CD1c-positive myeloid dendritic cell (primary cell): ENCODE measurements around the gene SH3BP2.

Source experiments
- DNase-seq: peaks from one replicate; pipeline ENCODE4 v3.0.0-alpha.2; 2016; ENCODE audit errors: extremely low spot score

Gene SH3BP2

DNA sequence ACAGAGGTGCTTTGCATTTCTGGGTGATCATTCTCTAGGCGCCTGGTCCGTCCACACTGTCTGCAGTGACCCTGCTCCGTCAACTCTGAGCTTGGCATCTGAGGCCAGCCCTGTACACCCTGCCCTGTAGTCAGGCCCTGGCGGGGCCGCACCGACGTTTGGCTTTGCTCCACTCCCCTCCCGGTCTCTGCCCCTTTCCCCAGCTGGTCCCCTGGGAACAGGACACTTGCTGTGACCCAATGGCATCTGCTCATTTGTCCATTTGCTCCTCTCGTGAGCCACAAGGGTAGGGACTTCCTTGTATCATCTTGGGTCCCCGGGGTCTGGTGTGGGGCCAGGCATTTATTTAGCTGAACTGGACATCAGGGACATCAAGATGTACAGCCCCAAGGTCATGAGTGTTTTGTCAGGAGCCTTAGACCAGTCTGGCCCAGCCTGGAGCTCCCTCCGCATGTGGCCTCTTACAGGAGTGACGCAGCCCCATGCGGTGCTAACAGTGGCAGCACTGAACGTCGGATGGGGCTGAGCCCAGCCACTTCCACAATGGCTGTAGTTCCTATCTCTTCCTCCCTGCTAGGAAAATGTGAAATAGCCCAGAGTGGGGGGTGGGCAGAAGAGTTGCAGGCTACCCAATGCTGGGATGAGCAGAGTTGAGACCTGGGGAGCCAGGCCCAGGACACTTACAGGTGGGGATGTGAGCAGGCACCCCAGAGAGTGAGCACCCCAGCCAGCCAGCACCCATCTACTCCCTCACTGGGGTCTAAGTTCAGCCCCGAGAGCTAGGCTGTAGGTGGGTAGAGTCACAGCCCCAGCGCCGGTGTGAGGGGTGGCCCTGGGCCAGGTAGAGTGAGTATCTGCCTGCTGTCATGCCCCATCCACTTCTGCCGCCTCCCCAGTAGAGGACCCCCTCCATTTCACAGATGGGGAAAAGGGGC, 2.0 kb upstream of the SH3BP2 start:
- peak; percentile 72 for DNase-seq

DNA sequence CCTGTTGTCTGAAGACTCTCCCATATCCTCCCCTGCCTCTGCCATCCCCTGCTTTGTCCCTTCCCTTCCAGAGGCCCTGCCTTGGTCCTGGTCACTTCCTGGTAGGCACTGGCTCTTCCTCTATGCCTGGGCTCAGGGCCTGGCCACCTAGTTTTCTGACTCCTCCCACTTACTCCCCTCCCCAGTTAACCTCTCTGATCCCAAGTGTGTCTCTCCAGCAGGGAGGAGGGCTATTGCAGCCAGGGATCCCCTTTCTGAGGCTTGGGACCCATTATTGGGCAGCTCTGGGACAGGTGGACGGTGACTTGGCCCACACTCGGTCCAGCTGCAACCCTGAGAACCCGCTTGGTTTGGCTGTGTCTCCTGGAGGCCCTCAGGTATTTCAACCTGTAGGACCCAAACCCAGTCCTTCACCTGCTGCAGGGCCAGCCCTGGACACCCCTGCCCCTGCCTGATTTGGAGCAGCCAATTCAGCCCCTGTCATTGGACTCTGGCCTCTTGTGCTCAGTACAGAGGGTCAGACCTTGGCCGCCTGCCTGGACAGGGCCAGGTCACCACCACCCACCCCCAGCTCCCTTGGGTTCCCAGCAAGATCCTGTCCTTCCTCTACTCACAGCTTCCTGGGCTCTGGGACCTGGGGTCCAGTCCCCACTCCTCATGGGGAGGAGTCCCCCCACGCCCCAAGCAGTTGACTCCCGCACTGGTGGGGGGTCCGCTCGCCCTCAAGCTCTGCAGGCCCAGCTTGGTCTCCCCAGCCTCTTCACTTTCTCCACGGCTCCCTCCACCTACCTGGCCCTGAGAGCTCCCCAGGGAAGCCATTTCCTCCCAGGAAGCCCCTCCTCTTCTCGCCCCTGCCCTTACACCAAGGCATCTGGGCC, 1.1 kb upstream of the SH3BP2 start:
- no peak for DNase-seq

DNA sequence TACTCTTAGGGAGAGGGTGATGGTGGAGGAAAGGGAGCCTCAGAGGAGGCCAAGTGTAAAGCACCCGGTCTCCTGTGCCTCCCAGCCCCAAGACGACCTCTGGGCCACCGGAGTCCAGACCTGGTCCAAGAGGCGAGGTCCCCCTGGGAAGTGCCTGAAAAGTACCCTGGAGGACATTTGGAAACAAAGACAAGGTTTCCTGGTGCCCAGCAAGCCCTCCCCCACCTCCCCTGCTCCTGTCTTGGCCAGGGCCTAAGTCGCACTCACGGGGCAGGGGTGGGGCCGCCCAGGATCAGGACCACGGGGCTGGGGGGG, 532 bp upstream of the SH3BP2 start:
- no peak for DNase-seq

DNA sequence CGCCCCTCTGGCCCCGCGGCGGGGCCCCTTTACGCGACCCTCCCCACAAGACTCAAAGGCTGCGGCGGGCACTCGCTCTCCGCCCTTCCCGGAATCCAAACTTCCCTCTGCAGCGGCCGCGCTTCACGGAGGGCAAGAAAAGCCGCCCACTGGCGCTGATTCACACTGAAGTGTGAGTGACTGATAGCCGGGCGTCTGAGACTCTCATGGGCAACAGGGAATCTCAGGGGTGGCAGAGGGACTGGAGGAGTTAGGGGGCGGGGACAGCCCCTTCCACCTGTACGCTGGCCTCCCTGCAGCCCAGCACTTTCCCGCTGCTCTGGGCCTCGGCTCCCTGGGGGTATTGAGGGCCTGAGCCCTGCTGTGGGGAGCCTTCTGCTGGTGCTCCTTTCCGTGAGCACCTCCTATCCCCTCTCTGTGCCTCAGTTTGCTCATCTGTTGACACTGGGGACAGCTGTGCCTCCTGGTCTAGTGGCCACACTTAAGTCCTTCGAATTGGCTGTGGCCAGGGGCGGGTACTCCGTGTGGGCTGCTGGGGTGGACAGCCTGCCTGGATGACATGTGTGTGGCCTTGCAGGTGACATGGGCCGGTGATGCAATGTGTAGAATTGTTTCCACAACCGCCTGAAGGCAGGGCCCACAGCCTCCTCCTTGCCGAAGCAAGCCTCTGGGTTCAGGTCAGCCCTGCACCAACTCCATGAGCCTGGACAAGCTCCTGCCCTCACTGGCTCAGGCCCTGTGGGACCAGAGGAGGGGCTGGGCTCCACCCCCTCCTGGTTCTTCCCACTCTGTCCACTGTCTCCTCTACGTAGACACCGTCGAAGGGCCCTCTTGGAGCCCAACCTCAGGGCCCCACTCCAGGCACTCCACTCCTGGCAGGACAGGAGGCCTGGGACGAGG, 951 bp downstream of the SH3BP2 start:
- peak; percentile 91 for DNase-seq

DNA sequence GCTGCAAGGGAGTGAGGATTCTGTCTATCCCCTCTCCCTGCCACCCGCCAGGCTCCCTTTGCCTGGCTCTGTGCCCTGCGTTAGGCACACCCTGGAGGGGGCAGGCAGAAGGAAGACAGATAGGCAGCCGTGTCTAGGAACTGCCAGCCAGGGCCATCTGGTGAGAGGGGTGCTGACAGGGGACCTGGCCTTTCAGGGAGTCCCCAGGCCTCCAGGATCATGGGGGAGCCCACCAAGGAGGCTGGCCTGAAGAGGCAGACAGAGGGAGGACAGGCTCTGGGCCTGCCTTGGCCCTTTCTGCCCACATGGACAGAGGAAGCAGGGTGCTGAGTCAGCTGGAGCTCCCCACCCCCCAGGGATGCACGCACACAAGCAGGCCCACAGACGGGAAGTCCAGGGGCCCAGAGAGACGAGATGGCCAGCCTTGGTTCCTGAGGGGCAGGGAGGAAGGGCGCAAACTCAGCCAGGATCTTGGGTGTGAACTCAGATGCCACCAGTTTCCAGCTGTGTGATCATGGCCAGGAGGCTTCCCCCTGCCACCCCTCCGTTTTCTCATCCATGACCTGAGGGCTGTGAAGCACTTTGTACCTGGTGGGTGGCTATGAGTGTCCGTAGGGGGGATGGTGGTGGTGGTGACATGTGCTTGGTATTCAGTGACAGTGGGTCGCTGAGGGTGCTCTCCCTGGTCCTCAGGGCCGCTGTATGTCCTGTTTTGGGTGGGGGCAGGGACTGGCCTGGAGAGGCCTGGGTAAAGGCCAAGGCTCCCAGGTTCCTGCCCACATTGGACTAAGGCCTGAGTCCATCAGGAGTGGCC, 1.8 kb downstream of the SH3BP2 start:
- peak; percentile 78 for DNase-seq

DNA sequence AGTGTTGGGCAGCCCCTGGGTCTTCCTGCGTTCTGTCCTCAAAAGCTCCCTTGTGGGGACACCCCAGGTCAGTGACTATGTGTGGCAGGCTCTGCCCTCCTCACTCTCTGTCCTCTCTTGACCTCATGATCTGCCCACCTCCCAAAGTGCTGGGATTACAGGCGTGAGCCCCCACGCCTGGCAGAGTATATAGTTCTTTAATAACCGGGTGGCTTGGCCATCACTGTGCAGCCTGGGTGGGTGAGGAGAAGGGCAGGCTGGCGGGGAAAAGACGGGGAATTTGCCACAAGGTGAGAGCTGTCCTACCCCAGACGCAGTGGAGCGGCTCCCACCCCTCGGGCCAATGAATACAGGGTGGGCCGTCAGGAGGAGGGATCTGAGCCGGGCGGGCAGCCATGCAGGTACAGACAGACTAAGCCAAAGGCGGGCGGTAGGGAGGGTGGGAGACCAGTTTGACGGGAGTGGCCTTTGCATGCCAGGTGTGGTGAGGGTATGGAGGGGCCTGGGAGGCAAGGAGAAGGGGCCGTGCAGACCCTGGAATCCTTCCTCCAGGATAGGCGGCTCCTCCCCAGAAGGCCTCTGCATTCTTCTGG, 2.5 kb downstream of the SH3BP2 start:
- no peak for DNase-seq

DNA sequence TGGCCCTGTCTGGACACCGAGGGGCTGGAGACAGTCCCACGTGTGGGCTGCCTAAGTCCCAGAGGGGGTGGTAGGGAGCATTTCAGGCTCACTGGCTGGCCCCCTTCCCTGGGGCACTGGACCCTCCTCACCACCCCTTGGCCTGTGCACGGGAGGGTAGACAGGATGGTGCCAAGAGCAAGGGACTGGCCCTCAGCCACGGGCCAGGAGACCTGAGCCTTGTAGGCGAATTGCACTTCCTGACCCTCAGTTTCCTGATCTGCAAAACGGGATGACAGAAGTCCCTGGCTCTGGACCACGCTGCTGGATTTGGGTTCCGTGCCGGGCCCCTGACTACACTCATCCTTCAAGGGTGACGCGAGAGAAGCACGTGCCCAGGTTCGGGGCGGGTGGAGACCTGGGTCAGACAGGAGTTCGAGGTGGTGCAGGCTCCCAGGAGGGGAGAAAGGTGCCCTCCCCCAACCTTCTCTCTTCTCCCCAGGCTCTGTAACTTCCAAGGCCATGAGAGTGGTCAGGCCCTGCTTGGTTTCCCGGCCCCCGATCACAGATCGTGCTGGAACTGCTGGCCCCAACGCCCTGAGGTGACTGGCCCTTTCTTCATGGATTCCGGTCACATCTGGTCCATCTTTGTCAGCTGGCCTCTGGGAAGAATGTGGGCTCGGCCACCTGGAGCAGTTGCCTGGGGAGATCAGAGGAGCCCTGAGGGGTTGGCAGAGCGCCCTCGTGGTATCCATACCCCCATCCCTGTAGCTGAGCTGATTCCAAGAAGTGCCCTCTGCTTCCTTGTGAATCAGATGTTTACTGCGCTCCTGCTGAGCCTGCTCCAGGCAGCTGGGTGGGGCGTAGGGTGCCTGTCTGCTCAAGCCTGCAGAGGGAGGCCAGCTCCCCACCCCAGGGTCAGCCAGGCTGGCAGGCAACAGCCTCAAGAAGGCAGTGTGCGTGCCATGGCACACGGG, 3.3 kb downstream of the SH3BP2 start:
- no peak for DNase-seq

DNA sequence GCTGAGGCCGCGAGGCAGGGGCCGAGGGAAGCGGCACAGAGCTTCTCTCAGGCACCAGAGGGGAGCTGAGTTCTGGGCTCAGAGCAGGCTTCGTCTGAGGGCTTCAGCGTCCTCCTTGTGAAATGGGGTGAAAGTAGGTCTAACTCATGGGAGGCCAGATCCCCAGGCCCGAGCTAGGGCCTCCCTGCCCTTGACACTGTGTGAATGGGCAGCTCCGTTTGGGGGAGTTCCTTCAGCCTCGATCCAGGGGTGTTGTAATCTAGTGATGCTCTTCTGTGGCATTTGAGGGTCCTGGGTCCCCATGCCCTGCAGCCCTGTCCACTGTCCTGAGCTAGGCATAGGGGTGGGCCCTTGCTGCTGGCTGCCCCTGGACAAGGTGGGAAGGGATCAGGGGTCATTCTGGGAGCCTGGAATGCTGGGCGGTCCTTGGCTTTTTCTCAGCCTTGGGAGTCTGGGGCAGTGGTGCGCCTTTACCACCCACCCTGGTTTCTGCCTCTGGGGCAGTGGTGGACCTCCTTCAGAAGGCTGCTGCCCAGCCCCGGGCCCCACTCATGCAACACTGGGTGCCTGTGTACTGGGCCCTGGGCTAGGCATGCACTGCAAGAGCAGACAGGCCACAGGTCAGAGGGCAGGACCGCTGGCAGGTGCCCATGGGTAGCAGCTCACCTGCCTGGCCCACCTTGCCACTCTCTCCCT, 4.1 kb downstream of the SH3BP2 start:
- DNase-seq = no peak

DNA sequence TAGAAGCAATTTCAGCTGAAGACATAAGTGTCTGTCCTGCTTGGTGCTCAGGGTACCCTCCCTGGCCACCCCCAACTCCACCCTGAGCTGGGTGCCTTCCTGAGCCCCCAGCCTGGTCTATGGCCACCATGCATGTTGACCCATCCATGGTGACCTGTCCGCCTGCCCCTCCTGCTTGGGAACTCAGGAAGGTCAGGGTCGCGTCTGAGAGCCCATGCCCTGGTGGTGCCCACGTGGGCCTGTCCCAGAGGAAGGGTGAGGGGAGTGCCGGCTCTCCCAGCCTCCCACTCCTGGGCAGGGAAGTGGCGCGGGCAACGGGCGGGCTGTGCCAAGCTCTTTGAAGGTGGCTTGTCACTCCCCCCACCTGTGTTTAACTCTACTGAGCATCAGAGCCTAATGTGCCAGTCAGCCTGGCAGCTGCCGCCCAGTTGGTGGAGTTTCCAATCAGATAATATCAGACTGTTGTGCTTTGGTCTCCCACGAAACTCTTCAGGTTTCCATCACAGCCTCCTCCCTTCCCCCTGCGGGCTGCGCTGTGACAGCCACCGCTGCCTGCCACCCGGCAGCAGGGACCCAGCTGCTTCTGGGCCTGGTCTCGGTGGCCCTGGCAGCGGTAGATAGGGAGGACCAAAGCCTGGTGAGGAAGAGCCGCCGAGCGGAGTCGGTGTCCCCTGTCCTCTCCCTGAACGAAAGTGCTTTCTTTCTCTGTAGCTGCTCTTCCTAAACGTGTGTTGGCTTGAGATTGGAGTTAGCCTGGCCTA, 4.8 kb downstream of the SH3BP2 start:
- no peak for DNase-seq

DNA sequence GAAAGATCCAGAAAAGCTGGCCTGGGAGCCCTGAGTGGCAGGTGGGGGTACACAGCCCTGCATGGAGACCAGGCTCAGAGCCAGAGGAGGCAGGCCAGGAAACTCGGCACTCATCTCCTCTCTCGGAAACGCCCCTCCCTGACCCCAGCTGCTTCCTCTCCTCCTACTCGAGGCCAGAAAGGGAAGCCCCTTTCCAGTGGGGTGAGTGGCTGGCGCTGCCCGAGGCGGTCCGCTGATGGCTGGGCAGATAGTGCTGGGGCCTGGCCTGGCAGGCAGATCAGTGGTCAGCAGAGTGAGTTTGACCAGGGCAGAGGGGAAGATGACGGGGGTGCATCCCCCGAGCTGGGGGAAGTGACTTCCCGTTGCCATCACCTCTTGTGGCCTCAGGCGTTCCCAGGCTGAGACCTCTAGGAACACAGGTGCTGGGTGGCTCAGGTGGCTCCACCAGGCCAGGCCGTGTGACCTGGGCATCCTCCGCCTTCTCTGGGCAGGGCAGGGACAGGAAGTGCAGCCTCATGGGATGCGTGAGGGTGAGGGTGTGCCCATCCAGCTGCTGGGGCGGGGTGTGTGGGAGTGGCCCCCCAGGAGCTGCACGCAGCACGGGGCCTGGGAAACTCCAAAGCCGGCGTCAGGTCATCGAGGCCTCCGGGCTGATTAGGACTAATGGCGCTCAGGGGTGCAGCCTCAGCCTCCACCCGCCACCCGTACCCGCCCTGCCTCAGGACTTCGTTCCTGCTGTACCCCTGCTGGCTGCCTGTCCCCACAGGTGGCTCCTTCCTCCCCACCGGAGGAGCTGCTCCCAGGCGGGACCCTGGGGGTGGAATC, 5.7 kb downstream of the SH3BP2 start:
- peak; percentile 92 for DNase-seq

DNA sequence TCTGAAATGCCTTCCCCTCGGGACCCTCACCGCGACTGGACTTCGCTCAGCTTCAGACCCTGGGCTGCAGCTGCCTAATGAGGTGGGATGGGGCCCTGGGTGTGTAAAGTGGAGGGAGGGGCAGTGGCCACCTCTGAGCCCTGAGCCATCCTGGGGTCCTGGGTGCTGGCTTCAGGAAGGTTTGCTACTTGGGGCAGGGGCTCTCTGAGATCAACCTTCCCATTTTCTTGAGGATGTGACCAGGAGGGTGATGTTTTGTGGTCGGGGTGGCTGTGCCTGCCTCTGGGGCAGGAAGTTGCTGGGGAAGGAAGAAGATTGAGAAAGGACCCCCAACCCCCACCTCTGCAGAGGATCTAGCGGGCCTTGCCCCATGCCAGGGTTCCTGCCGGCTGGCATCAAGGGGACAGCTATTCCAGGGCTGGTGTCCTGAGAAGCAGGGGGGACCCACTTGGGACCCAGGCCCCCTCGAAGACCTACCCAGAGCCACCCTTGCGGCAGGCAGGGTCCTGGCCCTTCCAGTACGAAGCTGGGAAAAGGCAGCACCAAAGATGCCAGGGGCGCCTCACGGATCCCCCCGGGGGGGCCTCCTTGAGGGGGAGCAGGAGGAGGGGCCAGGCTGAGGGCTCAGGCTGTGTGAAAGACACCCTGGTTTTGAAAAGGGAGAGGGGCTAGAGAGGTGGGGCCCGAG, 6.5 kb downstream of the SH3BP2 start:
- peak; percentile 51 for DNase-seq

DNA sequence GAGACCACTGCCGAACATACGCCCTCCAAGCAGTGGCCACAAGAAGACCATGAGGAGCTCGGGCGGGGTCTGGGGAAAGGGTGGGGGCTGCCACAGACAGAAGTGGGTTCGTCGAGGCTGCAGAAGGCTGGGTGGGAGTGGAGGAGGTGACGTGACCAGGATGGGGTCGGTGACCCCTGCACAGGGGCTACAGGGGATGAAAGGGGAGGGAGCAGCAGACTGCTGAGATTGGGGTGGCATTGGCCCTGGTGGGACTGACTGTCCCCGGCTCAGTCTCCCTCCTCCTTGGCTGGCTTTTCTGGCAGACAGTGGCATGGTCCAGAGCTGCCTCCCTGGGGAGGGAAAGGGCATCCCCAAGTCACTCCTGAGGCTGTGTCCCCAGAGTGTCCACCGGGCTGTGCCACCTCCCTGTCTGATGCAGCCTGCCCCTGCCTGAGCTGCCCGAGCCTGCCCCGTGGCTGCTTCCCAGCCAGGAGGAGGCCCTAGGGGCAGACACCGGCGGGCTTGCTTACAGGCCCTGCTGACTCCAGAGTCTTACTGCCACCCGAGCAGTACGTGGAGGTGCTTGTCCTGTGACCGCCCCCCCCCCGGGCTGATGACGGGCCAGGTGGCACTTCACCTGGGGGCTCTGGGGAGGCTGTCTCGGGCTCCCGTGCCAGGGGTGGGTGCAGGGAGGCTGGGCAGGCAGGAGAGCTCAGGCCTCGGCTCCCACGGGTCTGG, 7.2 kb downstream of the SH3BP2 start:
- no peak for DNase-seq

DNA sequence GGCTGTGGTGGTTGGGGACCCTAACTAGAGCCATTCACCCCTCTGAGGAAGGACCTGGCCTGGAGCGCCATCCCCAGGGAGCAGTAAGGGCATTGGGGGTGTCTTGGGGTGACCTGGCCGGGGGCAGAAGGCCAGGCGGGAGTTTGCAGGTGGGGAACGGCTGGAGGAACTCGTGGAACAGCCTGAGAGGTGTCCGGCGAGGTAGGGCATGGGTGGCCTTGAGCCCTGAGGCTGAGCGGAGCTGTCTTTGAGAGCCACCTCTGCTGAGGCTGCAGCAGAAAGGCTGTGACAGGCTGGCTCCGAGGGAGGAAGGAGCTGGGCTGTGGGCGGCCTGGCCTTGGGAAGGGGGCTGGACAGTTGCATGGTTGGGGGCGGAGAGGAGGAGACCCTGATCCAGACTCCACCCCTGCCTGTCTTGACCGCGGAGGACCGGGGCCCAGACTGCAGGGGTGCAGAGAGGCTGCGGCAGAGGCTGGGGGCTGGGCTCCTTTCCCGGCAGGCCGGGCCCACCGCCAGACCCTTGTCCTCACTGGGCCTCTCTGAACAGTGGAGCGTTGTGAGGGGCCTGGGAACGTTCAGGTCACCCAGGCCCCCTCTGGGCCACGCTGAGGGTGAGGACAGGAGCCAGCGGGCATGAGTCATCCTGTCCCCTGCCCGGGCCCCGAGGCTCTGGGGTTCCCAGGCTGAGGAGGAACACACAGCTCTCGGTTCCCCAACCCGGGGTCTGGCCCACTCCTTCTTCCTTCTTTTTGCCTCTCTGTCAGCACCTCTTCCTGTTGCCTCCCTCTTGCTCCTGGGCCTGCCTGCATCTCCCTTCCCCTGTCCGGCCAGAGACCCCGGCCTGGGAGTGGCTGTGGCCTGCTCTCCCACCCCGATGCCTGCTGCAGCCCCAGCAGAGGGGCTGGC, 8.1 kb downstream of the SH3BP2 start:
- DNase-seq = peak; percentile 95

DNA sequence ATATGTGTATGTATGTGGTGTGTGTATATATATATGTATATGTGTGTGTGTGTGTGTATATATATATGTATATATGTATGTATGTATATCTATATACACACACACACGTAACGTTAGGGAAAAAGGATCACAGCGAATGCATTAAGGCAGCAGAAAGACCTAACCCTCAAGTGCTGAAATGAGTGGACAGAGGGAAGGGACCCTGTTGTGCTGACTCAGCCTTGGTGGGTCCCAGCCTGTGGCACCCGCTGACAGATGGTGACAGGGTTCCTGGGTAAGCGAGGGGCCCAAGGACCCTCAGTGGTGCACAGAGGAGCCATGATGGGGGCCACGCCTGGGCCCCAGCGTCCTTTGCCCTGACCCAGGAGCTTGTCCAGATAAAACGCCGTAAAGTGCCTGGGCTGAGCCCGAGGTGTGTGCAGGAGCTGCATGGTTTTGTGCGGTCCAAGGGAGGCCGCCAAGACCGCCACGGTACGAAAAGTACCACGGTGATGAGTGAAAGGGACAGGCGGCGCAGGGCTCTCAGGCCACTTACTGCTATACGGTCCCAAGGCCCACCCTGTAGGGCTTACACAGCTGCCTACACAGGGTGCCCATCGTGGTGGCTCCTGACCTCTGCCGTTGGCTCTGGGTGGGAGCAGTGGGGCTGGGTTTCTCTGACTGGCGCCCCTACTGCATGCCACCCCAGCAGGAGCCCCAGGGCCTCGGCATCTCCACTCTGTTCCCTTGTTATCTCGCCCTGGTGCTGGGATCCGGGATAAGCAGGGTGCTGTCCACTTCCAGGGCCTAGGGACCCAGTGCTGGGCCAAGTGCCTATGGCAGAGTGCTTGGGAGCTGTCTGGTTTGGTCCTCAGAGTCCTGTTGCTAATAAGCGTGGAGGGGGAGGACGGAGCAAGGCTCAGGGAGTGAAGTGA, 10.0 kb downstream of the SH3BP2 start:
- DNase-seq = no peak
